Coronary artery (tissue), 2 donors: Measurements from ENCODE around the gene SPIRE1.

Experiments used
- DNase-seq: peaks from one replicate; pipeline ENCODE4 v3.0.0-alpha.2; 2017; ENCODE audit warnings: low spot score
- H3K27ac ChIP-seq, 2 donors: fragments of 200-600 bp; sonication (generic); one replicate each; pipeline ENCODE4 v1.5.1; 2016 to 2019
- H3K4me3 ChIP-seq: fragments of 200-600 bp; sonication (generic); 2 replicates; pipeline ENCODE4 v1.5.1; 2016; ENCODE audit warnings: mild to moderate bottlenecking, moderate library complexity
- TF ChIP-seq, protein P1 (sequence below): fragments of 200-600 bp; sonication (generic); IDR thresholded peaks from one replicate; pipeline ENCODE4 v1.5.1; 2019; ENCODE audit warnings: antibody characterized with exemption

SPIRE1 gene

DNA sequence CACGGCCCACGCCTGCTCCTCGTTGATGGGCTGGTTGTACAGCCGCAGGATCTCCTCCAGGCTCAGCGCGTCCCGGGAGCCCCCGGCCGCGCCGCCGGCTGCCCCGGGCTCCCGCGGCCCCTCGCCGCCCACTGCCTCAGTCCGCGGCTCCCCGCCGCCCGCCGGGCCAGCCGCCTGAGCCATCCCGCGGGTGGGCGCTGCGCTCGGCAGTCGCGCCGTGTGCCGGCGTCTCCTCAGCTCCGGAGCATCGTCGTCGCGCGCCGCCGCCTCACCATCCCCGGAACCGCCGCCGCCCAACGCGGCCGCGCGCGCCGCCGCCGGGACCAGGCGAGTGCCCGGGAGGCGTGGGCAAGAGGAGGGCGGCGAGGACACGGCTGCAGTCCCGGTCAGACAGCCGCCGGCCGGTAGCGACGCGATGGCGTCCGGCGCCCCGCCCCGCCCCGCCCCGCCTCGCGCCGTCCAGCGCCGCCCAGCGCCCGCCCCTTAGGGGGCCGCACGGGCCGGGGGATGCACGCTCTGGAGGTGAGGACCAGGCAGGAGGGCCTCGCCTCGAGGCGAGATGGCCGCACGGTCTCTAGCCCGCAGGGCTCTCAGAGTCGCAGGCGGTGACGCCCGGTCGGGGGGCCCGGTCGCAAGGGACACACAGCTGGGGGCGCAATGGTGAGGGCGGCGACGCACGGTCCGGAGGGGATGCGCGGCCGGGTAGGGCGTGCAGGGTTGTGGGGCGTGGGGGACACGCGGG is at the start of gene SPIRE1:
Gene SPIRE1, minus strand, starts transcription at position 424 of the 742 bp plus-strand sequence. Its CDS starts 241 bp downstream, at position 183.
- TF ChIP-seq, protein P1, sequence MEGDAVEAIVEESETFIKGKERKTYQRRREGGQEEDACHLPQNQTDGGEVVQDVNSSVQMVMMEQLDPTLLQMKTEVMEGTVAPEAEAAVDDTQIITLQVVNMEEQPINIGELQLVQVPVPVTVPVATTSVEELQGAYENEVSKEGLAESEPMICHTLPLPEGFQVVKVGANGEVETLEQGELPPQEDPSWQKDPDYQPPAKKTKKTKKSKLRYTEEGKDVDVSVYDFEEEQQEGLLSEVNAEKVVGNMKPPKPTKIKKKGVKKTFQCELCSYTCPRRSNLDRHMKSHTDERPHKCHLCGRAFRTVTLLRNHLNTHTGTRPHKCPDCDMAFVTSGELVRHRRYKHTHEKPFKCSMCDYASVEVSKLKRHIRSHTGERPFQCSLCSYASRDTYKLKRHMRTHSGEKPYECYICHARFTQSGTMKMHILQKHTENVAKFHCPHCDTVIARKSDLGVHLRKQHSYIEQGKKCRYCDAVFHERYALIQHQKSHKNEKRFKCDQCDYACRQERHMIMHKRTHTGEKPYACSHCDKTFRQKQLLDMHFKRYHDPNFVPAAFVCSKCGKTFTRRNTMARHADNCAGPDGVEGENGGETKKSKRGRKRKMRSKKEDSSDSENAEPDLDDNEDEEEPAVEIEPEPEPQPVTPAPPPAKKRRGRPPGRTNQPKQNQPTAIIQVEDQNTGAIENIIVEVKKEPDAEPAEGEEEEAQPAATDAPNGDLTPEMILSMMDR: no peak
- H3K4me3 ChIP-seq: peak within 1 kb of the TSS; percentile 78
- H3K27ac ChIP-seq: peak within 1 kb of the TSS; percentile 97 to 98
- peak; percentile 83 for DNase-seq

DNA sequence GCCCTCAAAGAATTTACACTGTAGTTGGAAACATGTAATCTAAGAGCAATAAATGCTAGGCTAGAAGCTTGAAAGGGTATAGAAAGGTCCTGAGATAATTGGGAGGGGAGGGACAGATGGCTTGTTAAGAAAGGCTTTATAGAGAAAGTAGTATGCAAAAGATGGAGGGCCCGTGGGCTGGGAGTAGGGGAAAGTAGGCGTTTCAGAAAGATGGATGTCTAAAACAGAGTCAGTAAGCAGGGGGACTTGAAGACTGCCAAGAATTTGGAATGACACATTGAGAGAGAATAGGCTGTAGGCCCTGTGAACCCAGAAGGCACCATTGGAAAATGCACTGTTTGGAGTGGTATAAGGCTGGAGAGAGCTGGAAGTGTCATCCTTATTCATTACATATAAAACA is 45.8 kb upstream of the SPIRE1 start:
- Histone ChIP-seq H3K4me3 (peak overlapping the region; percentile 99), H3K27ac (peak overlapping the region in 1 of 2 donors; percentile 99)
- TF ChIP-seq, protein P1: no peak
- DNase-seq: no peak

DNA sequence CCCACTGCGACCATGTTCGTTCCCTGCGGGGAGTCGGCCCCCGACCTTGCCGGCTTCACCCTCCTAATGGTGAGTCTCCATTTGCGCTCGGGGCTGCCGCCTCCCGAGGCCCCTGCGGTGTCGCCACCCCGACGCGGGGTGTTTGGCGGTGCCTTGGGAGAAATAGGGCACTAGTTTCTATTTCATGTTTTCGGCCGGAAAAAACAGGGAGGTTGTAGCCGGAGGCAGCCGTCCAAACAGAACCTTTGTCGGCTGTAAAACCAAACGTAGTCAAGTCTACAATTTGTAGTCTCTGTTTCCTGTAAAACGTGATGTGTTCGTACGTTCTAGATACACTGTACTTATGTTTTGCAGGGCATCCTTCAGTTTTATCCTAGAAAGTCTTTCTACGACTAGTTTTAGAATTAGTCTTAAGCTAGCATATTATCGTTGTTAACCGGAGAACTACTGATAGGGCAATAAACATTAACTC is 45.2 kb upstream of the SPIRE1 start:
- peak overlapping the region; percentile 85 to 99 for H3K27ac ChIP-seq
- TF ChIP-seq, protein P1: no peak
- DNase-seq: no peak
- H3K4me3 ChIP-seq: peak overlapping the region; percentile 99

DNA sequence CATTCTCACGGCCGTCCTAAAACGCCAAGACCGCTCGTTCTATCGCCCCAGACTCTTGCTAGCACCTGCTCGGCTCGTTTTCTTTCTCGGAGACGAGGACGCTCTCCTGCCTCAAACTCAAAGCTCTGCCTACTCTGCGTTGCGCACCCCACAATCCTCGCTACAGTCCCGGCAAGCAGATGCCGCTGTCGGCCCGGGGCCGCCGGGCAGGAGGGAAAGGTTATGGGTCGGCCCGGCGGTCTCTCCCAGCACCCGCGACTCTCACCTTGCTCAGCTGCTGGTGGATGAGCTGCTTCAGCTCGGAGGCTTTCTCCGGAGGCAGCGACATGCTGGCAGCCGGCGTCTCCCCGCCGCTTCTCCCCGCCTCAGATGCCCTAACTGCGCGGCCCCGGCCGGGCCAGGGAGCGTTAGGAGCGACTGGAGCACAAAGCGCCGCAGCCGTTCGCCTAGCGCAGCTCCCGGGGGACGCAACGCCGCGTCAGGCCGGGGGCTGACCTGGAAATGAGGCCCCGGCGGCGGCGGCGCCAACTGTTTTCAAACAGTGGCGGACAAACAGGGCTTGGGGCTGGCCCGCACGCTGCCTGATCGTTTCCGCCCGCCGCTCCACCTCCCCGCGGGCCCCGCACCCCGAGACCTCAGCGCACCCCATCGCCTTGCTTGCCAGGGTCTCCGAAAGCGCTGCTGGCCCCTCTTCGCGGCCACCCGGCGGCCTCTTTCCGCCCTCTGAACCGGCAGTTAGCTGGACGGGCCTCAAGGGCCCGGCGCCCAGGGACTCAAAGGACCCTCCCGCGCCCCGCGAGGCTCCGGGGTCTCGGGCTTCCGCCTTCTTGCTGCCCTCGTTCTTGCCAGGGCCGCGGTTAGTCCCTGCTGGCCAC is 44.6 kb upstream of the SPIRE1 start, which contains the start of the genes CEP76 and PSMG2:
Gene CEP76, minus strand, starts transcription at position 503 of the 875 bp plus-strand sequence. Its CDS starts 175 bp downstream, at position 328.
Gene PSMG2, plus strand, starts transcription at position 822 of the 875 bp plus-strand sequence. CDS start 66 bp downstream, outside the sequence.
- peak within 1 kb of the TSS; percentile 99 for H3K4me3 ChIP-seq
- peak; percentile 92 for DNase-seq
- TF ChIP-seq, protein P1: no peak

DNA sequence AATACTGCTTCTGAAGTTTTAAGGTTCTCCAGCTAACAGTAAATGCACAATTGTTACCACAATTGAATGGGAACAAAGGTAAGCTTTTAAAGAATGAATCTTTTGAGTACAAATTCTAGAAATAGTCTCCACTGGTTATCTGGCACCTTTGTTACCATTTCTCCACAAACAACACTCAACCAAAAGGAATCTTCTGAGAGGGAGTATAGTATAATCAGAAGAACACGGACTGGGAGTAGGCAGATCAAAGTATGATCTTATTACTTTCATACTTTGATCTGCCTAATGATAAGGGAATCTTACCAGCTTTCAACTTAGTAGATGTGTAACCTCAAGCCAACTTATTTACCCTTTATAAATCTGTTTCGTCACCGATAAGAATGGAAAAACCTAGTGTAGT is 43.3 kb upstream of the SPIRE1 start:
- DNase-seq: no peak
- Histone ChIP-seq H3K4me3 (peak overlapping the region; percentile 99), H3K27ac (no peak overlapping the region)
- TF ChIP-seq, protein P1: no peak

More for the DNA sequence above, 44.6 kb upstream of the SPIRE1 start, which contains the start of the genes CEP76 and PSMG2:
- peak within 1 kb of the TSS; percentile 85 to 99 for H3K27ac ChIP-seq

DNA sequence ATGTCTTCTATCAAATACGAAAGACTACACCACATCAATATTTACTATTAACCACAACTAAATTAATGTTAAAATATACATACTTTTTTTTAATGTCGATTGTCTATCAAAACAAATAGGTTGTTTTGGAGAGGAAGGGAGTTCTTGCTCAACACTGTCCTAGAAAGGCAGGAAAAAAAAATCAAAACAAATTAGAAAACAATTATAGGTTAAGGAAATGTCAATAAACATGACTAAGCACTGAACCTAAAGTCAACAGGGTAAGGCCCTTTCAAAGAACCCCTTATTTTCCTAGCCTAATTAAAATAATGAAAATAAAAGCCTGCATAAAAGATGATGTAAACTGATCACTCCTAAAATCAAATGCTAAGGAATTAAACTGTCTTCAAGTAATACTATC is 41.8 kb upstream of the SPIRE1 start:
- DNase-seq: no peak
- Histone ChIP-seq H3K4me3 (no peak overlapping the region), H3K27ac (no peak overlapping the region)
- TF ChIP-seq, protein P1: no peak
